ENCODE results near the gene MEGF8. TPM values are rescaled to one million over a fixed set of nuclear protein-coding genes. Genes with fewer than 3 reads are reported as not detected.

Gene MEGF8
- total and polyA plus RNA-seq, 2 of the 13 experiments (the other 11 are each of a cell fraction or from before 2014, with no cell fraction given): 4.0 to 8.8 TPM

DNA sequence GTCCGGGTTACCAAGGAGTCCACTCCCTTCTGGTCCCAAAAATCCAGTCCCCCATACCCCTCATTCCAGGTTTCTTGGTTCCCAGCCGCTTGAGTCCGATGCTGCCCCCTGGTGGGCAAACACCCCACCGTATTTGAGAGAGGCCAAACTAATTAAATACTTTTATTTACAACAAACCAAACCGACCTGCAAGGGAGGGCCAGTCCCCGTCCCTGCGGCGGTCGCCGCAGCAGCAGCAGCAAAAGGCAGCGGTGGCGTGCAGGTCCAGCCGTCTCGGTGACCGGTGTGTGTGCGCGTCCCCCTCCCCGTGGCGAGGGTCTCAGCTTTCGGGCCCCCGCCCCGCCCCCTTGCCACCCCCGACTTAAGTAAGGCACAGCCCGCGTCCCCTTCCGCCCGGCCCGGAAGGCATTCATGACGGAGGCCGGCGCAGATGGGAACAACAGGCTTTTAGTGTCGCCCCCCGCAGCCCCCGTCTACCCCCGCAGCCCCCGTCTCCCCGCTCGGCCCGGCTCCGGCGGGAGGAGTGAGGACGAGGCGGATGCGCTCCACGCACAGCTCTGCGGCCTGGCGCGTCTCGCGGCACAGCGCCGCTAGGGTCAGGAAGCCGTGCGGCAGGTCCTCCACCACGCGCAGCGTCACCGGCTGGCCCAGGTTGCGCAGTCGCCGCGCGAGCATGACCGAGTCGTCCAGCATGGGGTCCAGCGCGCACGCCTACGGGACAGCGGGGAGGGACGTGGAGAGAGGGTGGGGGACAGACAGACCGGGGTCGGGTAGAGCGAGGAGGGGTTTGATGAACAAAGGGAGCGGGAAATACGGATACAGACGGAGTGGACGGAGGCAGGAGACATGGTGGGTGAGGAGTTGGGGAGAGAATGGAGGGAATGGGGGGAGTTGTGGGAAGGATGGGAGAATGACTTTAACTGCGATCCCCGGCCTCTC lies 76.2 kb downstream of the MEGF8 start:
- peak; percentile 49 for DNase-seq (ENCODE audit: low spot score)
- in situ Hi-C loops (cut with HindIII; ENCODE audit: extremely low pct_ligation_motif_present, low pct_unique_long_range_greater_than_20kb): no loop called here
- H3K79me2 ChIP-seq (ENCODE audit: insufficient read depth, low read length): no peaks in the 10 kb centered on the region
- ChIA-PET POLR2A (interaction anchor here (0.5 kb wide), 1 partner anchor 968 kb away, joined by 4 read pairs; no protein-coding TSS in a partner anchor), CTCF (ENCODE audit: low intra/inter-chr PET ratio, low total read pairs) (interaction anchor here (0.9 to 1.6 kb wide), 3 partner anchors 15 to 32 kb away, joined by 3 to 8 read pairs (median 5); no protein-coding TSS in a partner anchor)
- peaks cover 7 to 45% of the 10 kb centered on the region in 2 experiments for H3K27me3 ChIP-seq (ENCODE audit: control insufficient read depth in 1 of 2, insufficient read depth in 2 of 2, low read length in 2 of 2)
- intact Hi-C loops (cut with micrococcal nuclease; ENCODE audit: unreplicated experiment): loop anchor here (5.0 kb wide), 1 partner anchor 269 kb away; the partner anchor contains the start of gene POU2F2
- peak overlapping the region; percentile 49 to 72 (median 63); a peak in 5 of 6 replicates for H3K4me3 ChIP-seq (replicated peaks in 1 of 3; ENCODE audit: insufficient read depth in 1 of 3, low read depth in 2 of 3, low read length in 3 of 3)
- no peak overlapping the region for H2AFZ ChIP-seq (ENCODE audit: low read length)
- H3K9ac ChIP-seq (ENCODE audit: insufficient read depth, low read depth, low read length): no peak overlapping the region
- ATAC-seq: peak; percentile 84
- H3K27ac ChIP-seq (ENCODE audit: extremely low read length, insufficient read depth, low read length): no peak overlapping the region
- peak overlapping the region; percentile 79 for H3K4me2 ChIP-seq (ENCODE audit: low read depth, low read length)
- H3K4me1 ChIP-seq (ENCODE audit: insufficient read depth, low read length): peaks cover 20% of the 10 kb centered on the region
- no peaks in the 10 kb centered on the region for H3K36me3 ChIP-seq (replicated peaks in 1 of 2; ENCODE audit: control insufficient read depth in 1 of 2, insufficient read depth in 2 of 2, low read length in 2 of 2)
- no peaks in the 10 kb centered on the region for H4K20me1 ChIP-seq (ENCODE audit: insufficient read depth, low read length)
- no TSS peak for BruUV-seq (replicated peaks)
- WGBS (ENCODE audit: low lambda C conversion rate): 4% methylated on average over 38 of the region's 80 CpGs
- FAIRE-seq: no peak
- H3K9me3 ChIP-seq (ENCODE audit: low read length): no peaks in the 10 kb centered on the region
- TF ChIP-seq, protein P1, sequence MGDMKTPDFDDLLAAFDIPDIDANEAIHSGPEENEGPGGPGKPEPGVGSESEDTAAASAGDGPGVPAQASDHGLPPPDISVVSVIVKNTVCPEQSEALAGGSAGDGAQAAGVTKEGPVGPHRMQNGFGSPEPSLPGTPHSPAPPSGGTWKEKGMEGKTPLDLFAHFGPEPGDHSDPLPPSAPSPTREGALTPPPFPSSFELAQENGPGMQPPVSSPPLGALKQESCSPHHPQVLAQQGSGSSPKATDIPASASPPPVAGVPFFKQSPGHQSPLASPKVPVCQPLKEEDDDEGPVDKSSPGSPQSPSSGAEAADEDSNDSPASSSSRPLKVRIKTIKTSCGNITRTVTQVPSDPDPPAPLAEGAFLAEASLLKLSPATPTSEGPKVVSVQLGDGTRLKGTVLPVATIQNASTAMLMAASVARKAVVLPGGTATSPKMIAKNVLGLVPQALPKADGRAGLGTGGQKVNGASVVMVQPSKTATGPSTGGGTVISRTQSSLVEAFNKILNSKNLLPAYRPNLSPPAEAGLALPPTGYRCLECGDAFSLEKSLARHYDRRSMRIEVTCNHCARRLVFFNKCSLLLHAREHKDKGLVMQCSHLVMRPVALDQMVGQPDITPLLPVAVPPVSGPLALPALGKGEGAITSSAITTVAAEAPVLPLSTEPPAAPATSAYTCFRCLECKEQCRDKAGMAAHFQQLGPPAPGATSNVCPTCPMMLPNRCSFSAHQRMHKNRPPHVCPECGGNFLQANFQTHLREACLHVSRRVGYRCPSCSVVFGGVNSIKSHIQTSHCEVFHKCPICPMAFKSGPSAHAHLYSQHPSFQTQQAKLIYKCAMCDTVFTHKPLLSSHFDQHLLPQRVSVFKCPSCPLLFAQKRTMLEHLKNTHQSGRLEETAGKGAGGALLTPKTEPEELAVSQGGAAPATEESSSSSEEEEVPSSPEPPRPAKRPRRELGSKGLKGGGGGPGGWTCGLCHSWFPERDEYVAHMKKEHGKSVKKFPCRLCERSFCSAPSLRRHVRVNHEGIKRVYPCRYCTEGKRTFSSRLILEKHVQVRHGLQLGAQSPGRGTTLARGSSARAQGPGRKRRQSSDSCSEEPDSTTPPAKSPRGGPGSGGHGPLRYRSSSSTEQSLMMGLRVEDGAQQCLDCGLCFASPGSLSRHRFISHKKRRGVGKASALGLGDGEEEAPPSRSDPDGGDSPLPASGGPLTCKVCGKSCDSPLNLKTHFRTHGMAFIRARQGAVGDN (CRISPR knock-in tag; IDR thresholded peaks at IDR 0.05): peak; percentile 68
- TF ChIP-seq KLF13 (CRISPR knock-in tag; IDR thresholded peaks at IDR 0.05): no peak
- no peak for TF ChIP-seq ARHGAP35 (CRISPR knock-in tag; IDR thresholded peaks at IDR 0.05; ENCODE audit: borderline replicate concordance)
- TF ChIP-seq MYPOP (CRISPR knock-in tag; IDR thresholded peaks at IDR 0.05): peak; percentile 46; the same call in 1 of the 2 replicates
- no peak for TF ChIP-seq EP300 (IDR thresholded peaks at IDR 0.05; ENCODE audit: low read depth in 2 of 2, low read length in 2 of 2)
- TF ChIP-seq EP300 (CRISPR knock-in tag; IDR thresholded peaks at IDR 0.05; ENCODE audit: borderline replicate concordance): no peak
- no peak for TF ChIP-seq TCF7 (IDR thresholded peaks at IDR 0.05; ENCODE audit: low read depth)
- TF ChIP-seq BCL3 (CRISPR knock-in tag; IDR thresholded peaks at IDR 0.05): no peak
- no peak for TF ChIP-seq FOXM1 (CRISPR knock-in tag; IDR thresholded peaks at IDR 0.05)
- TF ChIP-seq, protein P2, sequence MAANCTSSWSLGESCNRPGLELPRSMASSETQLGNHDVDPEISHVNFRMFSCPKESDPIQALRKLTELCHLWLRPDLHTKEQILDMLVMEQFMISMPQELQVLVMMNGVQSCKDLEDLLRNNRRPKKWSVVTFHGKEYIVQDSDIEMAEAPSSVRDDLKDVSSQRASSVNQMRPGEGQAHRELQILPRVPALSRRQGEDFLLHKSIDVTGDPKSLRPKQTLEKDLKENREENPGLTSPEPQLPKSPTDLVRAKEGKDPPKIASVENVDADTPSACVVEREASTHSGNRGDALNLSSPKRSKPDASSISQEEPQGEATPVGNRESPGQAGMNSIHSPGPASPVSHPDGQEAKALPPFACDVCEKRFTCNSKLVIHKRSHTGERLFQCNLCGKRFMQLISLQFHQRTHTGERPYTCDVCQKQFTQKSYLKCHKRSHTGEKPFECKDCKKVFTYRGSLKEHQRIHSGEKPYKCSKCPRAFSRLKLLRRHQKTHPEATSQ (CRISPR knock-in tag; IDR thresholded peaks at IDR 0.05; ENCODE audit: borderline replicate concordance): no peak
- peak; percentile 31; the same call in 1 of the 2 replicates for TF ChIP-seq MAX (IDR thresholded peaks at IDR 0.05)
- TF ChIP-seq FOXJ3 (CRISPR knock-in tag; IDR thresholded peaks at IDR 0.05; ENCODE audit: borderline replicate concordance): no peak
- TF ChIP-seq HOXA5 (CRISPR knock-in tag; IDR thresholded peaks at IDR 0.05): no peak
- 0 out of 2 replicates have a peak, but pooled peaks have one; percentile 13 for TF ChIP-seq SAP130 (CRISPR knock-in tag; IDR thresholded peaks at IDR 0.05; ENCODE audit: low read depth)
